ENCODE measurements around the gene ITIH1. TPM values are rescaled to one million over a fixed set of nuclear protein-coding genes. Genes with fewer than 3 reads are reported as not detected.

ITIH1 gene
- total RNA-seq, 6 experiments from 2014 or later, result 376 to 1,846 (median 1,201) TPM

DNA sequence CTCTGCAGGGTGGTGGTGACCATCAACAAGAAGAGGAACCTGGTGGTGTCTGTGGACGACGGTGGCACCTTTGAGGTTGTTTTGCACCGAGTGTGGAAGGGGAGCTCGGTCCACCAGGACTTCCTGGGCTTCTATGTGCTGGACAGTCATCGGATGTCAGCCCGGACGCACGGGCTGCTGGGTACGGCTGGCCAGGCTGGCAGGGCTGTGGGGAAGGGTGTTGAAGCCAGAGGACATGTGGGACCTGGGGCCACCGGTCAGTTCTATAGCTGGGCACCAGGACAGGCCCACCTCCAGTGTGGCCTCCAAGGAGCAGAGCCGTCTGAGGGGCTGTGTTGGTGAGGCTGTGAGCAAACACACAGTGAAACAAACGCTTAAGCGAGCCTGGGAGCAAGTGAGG, 13.3 kb downstream of the ITIH1 start:
- WGBS (ENCODE audit: insufficient coverage, low coverage, low lambda C conversion rate, missing lambda C conversion rate), result 33% methylated on average over 1 of the region's 13 CpGs
- Histone ChIP-seq H3K27ac (peak overlapping the region in 1 of 3 donors; percentile 18), H3K27me3 (no peaks in the 10 kb centered on the region), H3K4me1 (peaks cover 2 to 79% (median 33%) of the 10 kb centered on the region in 4 donors), H3K9me3 (no peaks in the 10 kb centered on the region), H3K4me3 (no peak overlapping the region), H3K36me3 (peaks cover 0 to 39% (median 15%) of the 10 kb centered on the region in 4 donors)
- peak in 2 of 3 donors; percentile 14 to 46 for DNase-seq
- ATAC-seq, result no peak
- TF ChIP-seq, protein P1, sequence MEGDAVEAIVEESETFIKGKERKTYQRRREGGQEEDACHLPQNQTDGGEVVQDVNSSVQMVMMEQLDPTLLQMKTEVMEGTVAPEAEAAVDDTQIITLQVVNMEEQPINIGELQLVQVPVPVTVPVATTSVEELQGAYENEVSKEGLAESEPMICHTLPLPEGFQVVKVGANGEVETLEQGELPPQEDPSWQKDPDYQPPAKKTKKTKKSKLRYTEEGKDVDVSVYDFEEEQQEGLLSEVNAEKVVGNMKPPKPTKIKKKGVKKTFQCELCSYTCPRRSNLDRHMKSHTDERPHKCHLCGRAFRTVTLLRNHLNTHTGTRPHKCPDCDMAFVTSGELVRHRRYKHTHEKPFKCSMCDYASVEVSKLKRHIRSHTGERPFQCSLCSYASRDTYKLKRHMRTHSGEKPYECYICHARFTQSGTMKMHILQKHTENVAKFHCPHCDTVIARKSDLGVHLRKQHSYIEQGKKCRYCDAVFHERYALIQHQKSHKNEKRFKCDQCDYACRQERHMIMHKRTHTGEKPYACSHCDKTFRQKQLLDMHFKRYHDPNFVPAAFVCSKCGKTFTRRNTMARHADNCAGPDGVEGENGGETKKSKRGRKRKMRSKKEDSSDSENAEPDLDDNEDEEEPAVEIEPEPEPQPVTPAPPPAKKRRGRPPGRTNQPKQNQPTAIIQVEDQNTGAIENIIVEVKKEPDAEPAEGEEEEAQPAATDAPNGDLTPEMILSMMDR (IDR thresholded peaks at IDR 0.05), result no peak
- no peak for TF ChIP-seq POLR2A (IDR thresholded peaks at IDR 0.05)
- intact Hi-C loops (cut with DNase I), result no loop called here

DNA sequence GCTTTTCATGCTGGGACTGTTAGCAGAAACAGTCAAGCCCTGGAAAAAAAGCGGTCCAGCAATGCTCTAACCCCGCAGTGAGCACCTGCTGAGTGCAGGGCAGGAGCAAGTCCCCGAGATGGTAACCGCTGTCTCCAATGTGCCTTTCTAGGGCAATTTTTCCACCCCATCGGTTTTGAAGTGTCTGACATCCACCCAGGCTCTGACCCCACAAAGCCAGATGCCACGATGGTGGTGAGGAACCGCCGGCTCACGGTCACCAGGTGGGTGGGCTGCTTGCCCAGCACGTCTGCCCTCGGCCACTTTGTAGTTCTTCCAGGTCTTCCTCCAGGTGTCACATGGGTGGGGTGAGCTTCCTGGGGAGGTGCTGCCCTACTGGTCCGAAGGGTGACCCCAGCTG, 14.0 kb downstream of the ITIH1 start:
- H3K36me3 ChIP-seq, result peaks cover 0 to 40% (median 12%) of the 10 kb centered on the region in 4 donors
- intact Hi-C loops (cut with DNase I), result no loop called here
- DNase-seq, result peak in 1 of 3 donors; percentile 22
- peaks cover 2 to 79% (median 33%) of the 10 kb centered on the region in 4 donors for H3K4me1 ChIP-seq
- no peaks in the 10 kb centered on the region for H3K9me3 ChIP-seq
- 10% methylated on average over 2 of the region's 12 CpGs for WGBS (ENCODE audit: insufficient coverage, low coverage, low lambda C conversion rate, missing lambda C conversion rate)
- H3K27ac ChIP-seq, result peak overlapping the region in 1 of 3 donors; percentile 90
- H3K27me3 ChIP-seq, result no peaks in the 10 kb centered on the region
- no peak overlapping the region for H3K4me3 ChIP-seq
- TF ChIP-seq, protein P1 (IDR thresholded peaks at IDR 0.05), result no peak
- TF ChIP-seq POLR2A (IDR thresholded peaks at IDR 0.05), result no peak
- no peak for ATAC-seq

DNA sequence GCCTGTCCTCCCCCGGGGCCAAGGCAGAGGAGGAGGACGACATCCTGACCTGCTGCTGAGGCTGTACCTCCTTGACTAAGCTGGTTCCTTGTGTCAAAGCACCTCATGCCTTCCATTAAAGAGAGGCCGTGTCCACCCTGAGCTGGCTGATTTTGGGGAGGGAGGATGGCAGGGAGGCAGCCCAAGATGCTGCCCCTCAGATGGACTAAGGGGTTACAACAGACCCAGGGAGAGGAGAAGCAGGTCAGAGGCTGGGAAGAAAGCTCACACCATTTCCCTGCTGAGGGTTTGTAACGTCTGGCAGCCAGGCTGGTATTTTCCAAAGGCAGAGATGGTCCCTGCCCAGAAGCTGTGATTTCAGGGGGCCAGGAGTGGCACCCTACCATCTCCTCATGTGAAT, 14.5 kb downstream of the ITIH1 start:
- TF ChIP-seq, protein P1 (IDR thresholded peaks at IDR 0.05), result no peak
- TF ChIP-seq POLR2A (IDR thresholded peaks at IDR 0.05), result no peak
- peak in 1 of 3 donors; percentile 17 for DNase-seq
- H3K4me3 ChIP-seq, result no peak overlapping the region
- 50% methylated on average over 1 of the region's 4 CpGs for WGBS (ENCODE audit: insufficient coverage, low coverage, low lambda C conversion rate, missing lambda C conversion rate)
- H3K27me3 ChIP-seq, result no peaks in the 10 kb centered on the region
- peaks cover 2 to 79% (median 34%) of the 10 kb centered on the region in 4 donors for H3K4me1 ChIP-seq
- H3K9me3 ChIP-seq, result no peaks in the 10 kb centered on the region
- peaks cover 0 to 46% (median 11%) of the 10 kb centered on the region in 4 donors for H3K36me3 ChIP-seq
- intact Hi-C loops (cut with DNase I), result no loop called here
- H3K27ac ChIP-seq, result peak overlapping the region in 1 of 3 donors; percentile 90
- ATAC-seq, result no peak

DNA sequence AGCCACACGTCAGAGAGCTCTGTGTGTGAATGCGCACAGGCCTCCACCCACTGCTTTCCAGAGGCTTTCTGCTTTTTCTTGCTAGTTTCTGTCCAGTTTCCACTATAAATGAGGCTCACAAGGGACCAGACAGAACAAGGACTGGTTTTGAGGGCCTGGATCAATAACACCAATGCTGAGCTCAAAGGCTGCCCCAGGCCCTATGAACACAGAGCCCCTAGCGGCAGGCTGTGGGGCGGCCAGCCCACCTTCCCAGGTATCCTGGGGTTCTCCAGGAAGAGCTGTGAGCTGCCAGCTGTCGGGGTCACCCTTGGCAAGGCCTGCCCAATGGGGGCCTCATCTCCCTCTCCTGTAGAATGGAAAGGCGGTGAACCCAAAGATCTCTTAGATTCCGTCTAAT, 15.0 kb downstream of the ITIH1 start:
- DNase-seq (peak in 1 of 3 donors; percentile 45), ATAC-seq (no peak)
- Histone ChIP-seq H3K27me3 (no peaks in the 10 kb centered on the region), H3K27ac (peak overlapping the region in 2 of 3 donors; percentile 51 to 90), H3K9me3 (no peaks in the 10 kb centered on the region), H3K36me3 (peaks cover 0 to 51% (median 14%) of the 10 kb centered on the region in 4 donors), H3K4me1 (peaks cover 2 to 79% (median 34%) of the 10 kb centered on the region in 4 donors), H3K4me3 (no peak overlapping the region)
- intact Hi-C loops (cut with DNase I), result no loop called here
- 100% methylated on average over 2 of the region's 7 CpGs for WGBS (ENCODE audit: insufficient coverage, low coverage, low lambda C conversion rate, missing lambda C conversion rate)
- TF ChIP-seq POLR2A (IDR thresholded peaks at IDR 0.05), result no peak
- TF ChIP-seq, protein P1 (IDR thresholded peaks at IDR 0.05), result peak in 1 of 4 donors; percentile 14

Data from right lobe of liver (tissue), 6 donors.